Measurements from ENCODE around the gene EGLN3.

DNA sequence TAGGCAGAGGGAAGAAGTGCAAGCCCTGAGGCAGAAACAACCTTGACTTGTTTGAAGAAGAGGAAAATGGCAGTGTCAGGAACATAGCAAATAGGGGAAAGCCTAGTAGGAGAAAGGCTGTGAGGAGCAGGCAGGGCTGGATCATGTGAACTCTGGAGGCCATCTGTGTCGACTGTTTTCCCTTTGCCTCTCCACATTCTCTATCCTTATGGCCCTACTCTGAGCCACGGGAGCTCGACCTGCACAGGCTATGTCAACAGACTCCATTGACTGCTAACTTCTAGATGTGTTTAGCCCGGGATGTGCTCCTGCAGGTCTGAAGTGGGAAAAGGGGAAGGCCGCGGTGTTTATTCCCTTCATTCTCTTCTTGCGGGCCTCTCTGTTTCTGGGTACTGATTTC lies 35.2 kb downstream of the EGLN3 start:
- TF ChIP-seq CTCF (IDR thresholded peaks at IDR 0.05; ENCODE audit: low read depth, low read length, poor library complexity, severe bottlenecking) (no peak), EZH2phosphoT487 (IDR thresholded peaks at IDR 0.05; ENCODE audit: borderline replicate concordance, low read length) (no peak)

Measured in DOHH2 (cell line).